Measurements from ENCODE around the gene TMEM181.

DNA sequence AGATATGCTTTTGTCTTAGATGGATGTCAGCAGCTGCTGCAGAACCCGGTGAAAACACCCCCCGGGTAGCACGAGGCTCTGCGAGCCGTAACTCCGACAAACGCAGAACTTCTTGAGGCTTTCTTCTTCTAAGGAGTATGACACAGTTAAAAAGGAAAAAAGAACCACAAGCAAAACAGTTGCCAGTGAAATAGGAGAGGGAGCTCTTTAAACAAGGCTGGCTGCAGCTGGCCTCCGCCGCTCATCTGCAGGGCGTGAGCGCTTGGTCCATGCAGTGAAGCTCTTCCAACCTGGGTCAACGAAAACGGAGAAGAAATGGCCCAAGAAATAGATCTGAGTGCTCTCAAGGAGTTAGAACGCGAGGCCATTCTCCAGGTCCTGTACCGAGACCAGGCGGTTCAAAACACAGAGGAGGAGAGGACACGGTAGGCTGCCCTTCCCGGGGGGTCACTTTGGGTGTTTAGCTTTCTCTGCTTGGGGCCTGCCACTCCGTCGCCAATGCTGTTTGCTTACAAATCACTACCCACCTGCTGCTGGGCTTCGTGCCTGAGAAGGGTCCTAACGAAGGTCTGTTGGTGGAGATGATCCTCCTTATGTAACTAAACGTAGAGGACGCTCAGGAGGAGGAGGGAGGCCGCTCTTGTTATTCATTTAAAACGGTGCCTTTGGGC lies 103.2 kb downstream of the TMEM181 start:
- TF ChIP-seq, protein P1, sequence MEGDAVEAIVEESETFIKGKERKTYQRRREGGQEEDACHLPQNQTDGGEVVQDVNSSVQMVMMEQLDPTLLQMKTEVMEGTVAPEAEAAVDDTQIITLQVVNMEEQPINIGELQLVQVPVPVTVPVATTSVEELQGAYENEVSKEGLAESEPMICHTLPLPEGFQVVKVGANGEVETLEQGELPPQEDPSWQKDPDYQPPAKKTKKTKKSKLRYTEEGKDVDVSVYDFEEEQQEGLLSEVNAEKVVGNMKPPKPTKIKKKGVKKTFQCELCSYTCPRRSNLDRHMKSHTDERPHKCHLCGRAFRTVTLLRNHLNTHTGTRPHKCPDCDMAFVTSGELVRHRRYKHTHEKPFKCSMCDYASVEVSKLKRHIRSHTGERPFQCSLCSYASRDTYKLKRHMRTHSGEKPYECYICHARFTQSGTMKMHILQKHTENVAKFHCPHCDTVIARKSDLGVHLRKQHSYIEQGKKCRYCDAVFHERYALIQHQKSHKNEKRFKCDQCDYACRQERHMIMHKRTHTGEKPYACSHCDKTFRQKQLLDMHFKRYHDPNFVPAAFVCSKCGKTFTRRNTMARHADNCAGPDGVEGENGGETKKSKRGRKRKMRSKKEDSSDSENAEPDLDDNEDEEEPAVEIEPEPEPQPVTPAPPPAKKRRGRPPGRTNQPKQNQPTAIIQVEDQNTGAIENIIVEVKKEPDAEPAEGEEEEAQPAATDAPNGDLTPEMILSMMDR (IDR thresholded peaks at IDR 0.05; ENCODE audit: poor library complexity): no peak
- no peak for TF ChIP-seq EZH2 (IDR thresholded peaks at IDR 0.05; ENCODE audit: borderline replicate concordance)
